Endometrial microvascular endothelial cells (primary cell): ENCODE measurements around the gene MBOAT2. TPM values are rescaled to one million over a fixed set of nuclear protein-coding genes. Genes with fewer than 3 reads are reported as not detected.

Source experiments
- in situ Hi-C: cut with HindIII; loops from 2 replicates; pipeline ENCODE4 v1.10.0; 2017; ENCODE audit warnings: low sequenced_read_pairs, low pct_unique_long_range_greater_than_20kb; ENCODE audit errors: inconsistent ontology term
- total RNA-seq: library from RNA; depleted of rRNA; stranded (reverse); fragments of >200 nt; gene quantifications from one replicate; pipeline ENCODE4 v1.2.3, GENCODE V29; 2015; ENCODE audit errors: inconsistent ontology term

Gene MBOAT2
- total RNA-seq, 1 donor from 2014 or later = 10.7 TPM

GRCh38 chr2:8998418-8999101 lies 4.9 kb downstream of the MBOAT2 start:
- in situ Hi-C loops = no loop called here

DNA sequence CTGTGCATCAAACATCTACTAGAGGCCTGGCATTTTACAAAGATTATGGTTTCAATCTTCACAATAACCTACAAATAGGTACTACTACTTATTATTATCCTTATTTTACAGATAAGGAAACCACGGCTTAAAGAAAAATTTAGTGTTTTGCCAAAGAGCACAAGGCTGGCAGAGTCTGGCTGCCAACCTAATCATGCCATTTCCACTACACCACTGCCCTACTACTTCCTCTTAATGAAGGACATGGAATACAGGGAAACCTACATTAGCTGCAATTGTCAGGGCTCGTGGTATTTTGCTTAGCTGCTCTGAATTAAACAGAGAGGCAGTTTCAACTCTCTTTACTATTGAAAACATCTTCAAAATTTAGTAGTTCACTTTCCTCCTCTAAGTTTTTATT lies 5.9 kb downstream of the MBOAT2 start:
- in situ Hi-C loops = no loop called here

- in situ Hi-C loops = no loop called here
Observed at GRCh38 chr2:8997108-8997507, 6.4 kb downstream of the MBOAT2 start.

GRCh38 chr2:8996006-8996405 lies 7.5 kb downstream of the MBOAT2 start:
- in situ Hi-C loops = no loop called here

DNA sequence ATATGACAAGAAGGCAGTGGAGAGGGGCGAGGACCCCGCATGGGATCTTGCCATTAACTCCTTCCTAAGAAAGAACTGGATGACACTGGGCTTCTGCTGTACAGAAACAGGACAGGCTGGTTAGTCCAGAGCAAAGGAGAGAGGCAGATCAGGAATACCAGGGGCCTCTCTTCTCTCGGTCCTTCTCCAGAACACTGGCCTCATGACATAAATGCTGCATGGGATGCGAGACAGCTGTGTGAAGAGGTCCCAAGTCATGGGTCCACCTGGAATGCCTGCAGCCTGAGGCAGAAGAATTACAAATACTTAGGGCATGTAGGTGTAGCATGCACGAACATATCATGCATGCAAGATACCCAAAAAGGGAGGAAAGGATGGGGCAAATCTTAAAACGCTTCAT lies 9.1 kb downstream of the MBOAT2 start:
- in situ Hi-C loops = no loop called here

DNA sequence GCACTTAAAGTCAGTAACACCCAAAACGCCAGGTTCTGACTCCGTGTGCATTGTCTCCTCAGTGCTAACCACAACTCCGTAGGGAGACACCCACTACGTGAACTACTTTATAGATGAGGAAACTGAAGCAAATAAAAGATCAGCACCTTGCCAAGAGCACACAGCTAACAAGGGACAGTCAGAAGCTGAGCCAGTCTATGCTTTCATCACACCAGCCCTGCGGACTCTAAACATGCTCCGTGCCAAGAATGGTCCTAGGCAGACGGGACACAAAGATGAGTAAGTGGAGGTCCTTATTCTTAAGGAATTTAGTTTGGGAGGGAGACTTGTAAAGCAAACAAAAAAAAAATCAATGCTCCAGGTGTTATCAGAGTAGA lies 9.6 kb downstream of the MBOAT2 start:
- in situ Hi-C loops = no loop called here

DNA sequence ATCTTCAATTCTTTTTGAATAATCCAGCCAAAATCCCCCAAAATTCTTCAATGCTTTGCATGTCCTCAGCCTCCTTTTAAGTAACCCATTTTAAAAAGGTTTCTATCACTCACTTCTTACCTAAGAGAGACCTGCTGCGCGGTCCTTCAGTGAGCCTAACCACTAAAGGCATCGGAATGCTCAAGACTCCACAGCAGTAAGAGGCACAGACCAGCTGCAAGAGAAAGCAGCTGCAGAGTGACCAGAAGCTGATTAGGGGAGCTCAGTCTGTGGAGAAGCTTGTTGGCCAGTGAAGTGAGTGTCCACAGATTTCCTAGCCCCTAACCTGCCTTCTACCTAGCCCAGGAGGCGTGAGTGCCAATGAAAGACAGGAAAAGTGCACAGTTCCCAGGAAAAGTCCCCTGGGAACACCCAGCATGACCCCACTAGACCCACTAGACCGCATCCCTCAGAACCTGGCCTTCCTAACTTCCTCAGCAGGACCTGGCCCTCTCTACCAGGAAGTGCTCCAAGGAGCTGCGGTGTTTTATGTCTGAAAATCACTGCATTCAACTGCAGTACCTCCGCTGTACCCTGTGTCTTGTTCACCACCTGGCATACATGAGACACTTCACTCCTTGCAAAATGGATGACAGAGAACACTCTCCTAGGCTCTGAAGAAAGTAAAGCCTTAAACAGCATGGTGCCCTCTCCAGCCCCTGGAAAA lies 10.1 kb downstream of the MBOAT2 start:
- in situ Hi-C loops = no loop called here

GRCh38 chr2:8992643-8993042 lies 10.8 kb downstream of the MBOAT2 start:
- in situ Hi-C loops = no loop called here

GRCh38 chr2:8989536-8990079 lies 13.9 kb downstream of the MBOAT2 start:
- in situ Hi-C loops = no loop called here

GRCh38 chr2:8987410-8987809 lies 16.1 kb downstream of the MBOAT2 start:
- in situ Hi-C loops = no loop called here

- in situ Hi-C loops = no loop called here
Observed at GRCh38 chr2:8986327-8986976, 17.0 kb downstream of the MBOAT2 start.

DNA sequence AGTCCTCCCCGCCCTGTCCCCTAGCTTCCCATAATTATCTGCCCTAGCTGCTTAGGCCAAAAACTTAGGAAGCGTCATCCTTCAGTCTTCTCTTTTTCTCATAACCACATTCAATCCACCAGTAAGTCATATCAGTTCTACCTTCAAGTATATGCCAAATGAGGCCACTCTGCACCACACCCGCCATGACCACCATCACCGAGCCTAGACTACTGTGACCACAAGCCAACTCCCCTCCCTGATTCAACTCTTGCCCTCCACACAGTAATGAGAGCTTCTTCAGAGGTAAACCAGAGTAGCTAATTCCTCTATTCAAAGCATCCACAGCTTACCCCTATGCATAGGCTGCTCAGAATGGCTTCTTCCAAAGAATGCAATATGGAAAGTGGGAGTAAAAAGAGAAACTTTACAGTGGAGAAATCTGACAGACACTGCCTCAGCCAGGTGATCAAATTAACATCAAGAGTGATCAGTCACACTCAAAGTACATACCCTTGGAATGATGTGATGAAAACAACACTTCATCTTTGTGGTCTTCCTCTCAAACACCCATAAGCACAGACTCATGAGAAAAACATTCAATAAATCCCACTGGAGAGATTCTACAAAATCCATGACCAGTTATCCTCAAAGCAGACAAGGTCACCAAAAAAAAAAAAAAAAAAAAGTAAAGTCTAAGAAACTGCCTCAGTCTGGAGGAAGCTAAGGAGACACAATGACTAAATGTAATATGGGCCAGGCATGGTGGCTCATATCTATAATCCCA lies 17.7 kb downstream of the MBOAT2 start:
- in situ Hi-C loops = no loop called here

- in situ Hi-C loops = no loop called here
Observed at GRCh38 chr2:8984855-8985254, 18.6 kb downstream of the MBOAT2 start.

GRCh38 chr2:8984157-8984556 lies 19.3 kb downstream of the MBOAT2 start:
- in situ Hi-C loops = no loop called here

DNA sequence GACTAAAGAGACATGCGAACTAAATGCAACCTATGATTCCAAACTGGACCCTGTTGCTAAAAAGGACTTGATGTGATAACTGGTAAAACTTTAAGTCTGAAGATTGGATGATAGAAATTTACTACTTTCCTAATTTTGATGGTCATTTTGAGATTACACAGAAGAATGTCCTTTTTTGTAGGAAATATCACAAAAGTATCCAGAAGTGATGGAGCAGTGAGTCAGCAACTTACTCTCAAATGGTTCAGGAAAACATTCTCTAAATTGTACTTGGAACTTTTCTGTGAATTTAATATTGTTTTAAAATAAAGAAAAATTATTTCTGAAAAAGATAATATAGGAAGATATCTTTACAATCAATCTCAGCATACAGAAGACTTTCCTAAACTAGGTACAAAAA lies 19.9 kb downstream of the MBOAT2 start:
- in situ Hi-C loops = no loop called here

DNA sequence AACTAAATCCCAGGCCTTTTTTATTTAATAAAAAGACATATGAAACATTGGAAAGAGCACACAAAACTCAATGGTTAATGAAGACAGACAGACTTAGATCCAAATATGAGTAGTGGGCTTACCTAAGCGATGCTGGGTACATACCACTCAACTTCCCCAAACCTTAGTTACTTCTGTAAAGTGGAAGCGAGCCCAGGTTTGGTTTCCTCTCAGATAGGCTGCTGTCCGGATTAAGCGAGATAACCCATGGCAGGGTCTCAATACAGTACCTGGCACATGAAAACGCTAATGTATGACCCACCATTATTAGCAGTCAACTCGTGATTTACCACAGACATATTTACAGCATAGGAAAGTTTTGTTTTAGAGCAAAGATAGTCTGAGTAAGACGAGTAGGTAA lies 21.6 kb downstream of the MBOAT2 start:
- in situ Hi-C loops = no loop called here

DNA sequence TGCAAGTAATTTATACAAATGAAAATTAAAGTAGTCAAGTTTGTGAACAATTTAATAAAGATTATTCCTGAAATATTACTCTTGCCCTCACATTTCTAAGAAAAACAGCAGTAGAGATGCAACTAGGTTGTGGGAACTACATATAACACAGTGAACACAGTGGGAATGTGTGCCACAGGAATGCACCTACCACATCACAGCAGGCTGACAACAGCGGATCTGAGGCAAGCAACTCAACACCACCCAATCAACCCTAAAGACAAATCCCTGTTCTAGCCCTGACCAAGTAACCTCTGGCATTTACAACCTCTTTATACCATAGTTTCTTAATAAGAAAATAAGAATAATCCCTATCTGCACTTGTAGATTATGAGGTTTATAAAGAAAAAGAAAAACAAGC lies 23.4 kb downstream of the MBOAT2 start:
- in situ Hi-C loops = no loop called here

- in situ Hi-C loops = no loop called here
Observed at GRCh38 chr2:8977758-8978157, 25.7 kb downstream of the MBOAT2 start.
